Choroid plexus epithelial cell (primary cell): ENCODE measurements around the gene ACVR1B.

Experiments
- DNase-seq: peaks from one replicate; pipeline ENCODE4 v3.0.0-alpha.2; 2010; ENCODE audit warnings: low read depth
- H3K4me3 ChIP-seq: 2 replicates; pipeline ENCODE4 v1.5.1; 2011; ENCODE audit warnings: low read depth, mild to moderate bottlenecking, control low read depth, low read length, moderate library complexity
- TF ChIP-seq, protein P1 (sequence below): conservative IDR thresholded peaks from 2 replicates; pipeline ENCODE4 v1.5.1; 2011; ENCODE audit warnings: low read depth, mild to moderate bottlenecking, control low read depth, inconsistent platforms, low read length, moderate library complexity

The ACVR1B gene

DNA sequence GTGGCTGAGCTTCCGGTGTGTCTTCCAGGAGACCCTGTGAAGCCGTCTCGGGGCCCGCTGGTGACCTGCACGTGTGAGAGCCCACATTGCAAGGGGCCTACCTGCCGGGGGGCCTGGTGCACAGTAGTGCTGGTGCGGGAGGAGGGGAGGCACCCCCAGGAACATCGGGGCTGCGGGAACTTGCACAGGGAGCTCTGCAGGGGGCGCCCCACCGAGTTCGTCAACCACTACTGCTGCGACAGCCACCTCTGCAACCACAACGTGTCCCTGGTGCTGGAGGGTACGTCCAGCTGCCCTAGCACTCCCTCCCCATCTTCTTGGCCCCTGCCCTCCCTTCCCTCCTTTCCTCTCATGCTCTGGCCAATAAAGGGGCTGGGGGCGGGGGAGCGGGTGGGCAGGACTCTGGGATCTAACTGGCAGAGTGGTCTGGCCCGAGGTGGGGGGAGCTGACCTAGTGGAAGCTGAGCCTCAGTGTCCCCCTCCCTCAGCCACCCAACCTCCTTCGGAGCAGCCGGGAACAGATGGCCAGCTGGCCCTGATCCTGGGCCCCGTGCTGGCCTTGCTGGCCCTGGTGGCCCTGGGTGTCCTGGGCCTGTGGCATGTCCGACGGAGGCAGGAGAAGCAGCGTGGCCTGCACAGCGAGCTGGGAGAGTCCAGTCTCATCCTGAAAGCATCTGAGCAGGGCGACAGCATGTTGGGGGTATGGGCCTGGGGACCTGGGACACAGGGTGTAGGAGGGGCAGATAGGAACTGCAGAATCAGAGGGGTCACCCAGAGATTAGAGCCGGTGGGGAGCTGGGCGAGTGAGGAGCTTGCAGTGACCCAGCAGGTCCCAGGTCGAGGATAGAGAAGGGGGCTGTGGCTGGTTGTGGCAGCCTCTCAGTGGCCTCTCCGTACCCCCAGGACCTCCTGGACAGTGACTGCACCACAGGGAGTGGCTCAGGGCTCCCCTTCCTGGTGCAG lies 38.1 kb upstream of the ACVR1B start:
- no peak overlapping the region for H3K4me3 ChIP-seq
- no peak for DNase-seq
- TF ChIP-seq, protein P1, sequence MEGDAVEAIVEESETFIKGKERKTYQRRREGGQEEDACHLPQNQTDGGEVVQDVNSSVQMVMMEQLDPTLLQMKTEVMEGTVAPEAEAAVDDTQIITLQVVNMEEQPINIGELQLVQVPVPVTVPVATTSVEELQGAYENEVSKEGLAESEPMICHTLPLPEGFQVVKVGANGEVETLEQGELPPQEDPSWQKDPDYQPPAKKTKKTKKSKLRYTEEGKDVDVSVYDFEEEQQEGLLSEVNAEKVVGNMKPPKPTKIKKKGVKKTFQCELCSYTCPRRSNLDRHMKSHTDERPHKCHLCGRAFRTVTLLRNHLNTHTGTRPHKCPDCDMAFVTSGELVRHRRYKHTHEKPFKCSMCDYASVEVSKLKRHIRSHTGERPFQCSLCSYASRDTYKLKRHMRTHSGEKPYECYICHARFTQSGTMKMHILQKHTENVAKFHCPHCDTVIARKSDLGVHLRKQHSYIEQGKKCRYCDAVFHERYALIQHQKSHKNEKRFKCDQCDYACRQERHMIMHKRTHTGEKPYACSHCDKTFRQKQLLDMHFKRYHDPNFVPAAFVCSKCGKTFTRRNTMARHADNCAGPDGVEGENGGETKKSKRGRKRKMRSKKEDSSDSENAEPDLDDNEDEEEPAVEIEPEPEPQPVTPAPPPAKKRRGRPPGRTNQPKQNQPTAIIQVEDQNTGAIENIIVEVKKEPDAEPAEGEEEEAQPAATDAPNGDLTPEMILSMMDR: no peak

DNA sequence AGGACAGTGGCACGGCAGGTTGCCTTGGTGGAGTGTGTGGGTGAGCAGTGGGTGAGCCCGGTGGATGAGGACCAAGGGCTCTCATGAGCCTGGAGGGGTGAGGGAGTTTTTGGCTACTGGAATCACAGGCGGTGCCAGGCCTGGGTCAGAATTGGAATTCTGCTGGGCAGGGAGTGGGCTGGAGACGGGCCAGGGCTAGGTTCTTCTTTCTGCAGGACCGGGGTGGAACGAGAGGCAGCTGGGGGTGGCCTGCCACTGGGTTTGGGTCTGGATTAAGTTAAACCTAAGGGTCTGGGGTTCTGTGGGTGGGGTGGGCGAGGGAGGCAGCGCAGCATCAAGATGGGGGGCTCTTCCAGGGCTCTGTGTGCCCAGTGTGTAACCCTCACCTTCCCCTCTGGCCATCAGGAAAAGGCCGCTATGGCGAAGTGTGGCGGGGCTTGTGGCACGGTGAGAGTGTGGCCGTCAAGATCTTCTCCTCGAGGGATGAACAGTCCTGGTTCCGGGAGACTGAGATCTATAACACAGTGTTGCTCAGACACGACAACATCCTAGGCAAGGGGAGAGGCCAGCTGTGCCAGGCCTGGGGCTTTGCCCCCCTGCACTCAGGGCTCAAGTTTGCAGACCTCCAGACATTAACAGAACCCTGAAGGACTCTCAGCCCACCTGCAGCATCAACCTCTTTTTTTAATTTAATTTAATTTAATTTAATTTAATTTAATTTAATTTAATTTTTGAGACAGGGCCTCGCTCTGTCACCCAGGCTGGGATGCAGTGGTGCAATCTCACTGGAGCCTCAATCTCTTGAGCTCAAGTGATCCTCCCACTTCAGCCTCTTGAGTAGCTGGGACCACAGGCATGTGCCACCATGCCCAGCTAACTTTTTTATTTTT lies 37.2 kb upstream of the ACVR1B start:
- no peak overlapping the region for H3K4me3 ChIP-seq
- TF ChIP-seq, protein P1: no peak
- no peak for DNase-seq

DNA sequence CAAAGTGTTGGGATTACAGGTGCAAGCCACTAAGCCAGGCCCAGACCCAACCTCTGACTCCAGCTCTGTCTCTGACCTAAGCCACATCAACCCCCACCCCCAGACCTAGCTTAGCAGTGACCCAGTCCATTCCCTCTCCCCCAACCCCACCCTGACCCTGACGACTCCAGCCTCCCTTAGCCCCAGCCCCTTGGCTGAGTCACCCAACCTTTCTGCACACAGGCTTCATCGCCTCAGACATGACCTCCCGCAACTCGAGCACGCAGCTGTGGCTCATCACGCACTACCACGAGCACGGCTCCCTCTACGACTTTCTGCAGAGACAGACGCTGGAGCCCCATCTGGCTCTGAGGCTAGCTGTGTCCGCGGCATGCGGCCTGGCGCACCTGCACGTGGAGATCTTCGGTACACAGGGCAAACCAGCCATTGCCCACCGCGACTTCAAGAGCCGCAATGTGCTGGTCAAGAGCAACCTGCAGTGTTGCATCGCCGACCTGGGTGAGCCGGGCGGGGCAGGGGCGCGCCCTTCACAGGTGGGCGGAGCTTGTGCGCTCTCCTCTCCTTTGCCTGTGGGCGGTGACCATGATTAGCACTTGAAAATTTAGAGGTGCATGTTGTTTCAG lies 36.4 kb upstream of the ACVR1B start:
- H3K4me3 ChIP-seq: no peak overlapping the region
- TF ChIP-seq, protein P1: no peak
- DNase-seq: no peak

DNA sequence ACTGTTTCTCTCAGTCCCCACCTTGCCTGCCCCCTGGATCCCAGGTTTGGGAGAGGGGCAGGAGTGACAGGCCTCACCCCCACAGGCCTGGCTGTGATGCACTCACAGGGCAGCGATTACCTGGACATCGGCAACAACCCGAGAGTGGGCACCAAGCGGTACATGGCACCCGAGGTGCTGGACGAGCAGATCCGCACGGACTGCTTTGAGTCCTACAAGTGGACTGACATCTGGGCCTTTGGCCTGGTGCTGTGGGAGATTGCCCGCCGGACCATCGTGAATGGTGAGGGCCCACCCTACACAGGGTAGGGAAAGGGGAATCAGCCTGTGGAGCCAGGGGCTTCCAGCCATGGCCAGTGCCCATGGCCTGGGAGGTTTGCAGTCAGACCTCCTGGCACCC lies 35.5 kb upstream of the ACVR1B start:
- no peak overlapping the region for H3K4me3 ChIP-seq
- TF ChIP-seq, protein P1: no peak
- DNase-seq: no peak

DNA sequence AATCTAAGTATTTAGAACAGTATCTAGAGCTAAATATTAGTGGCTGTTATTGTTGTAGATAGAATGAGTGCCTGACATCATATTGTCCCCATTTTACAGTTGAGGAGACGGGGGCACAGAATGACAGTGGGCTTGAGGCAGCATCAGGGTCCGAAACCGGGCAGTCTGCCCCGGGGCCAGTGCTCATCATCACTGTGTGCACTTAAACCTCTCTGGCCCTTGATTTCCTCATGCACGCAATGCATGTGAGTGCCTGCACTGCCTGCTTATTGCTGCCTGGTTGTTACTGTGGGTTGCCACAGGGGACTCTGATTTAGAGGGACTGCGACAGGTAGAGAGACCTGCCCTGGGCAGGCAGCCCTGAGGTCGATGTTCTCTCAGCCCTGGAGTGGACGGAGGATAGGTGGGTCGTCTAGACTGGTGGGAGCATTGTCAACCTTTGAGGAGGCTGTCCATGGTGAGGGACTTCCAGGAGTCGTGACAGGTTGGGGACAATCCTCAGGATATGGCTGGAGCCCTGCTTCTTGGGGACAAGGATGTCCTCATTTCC lies 34.4 kb upstream of the ACVR1B start:
- H3K4me3 ChIP-seq: no peak overlapping the region
- TF ChIP-seq, protein P1: no peak
- no peak for DNase-seq

DNA sequence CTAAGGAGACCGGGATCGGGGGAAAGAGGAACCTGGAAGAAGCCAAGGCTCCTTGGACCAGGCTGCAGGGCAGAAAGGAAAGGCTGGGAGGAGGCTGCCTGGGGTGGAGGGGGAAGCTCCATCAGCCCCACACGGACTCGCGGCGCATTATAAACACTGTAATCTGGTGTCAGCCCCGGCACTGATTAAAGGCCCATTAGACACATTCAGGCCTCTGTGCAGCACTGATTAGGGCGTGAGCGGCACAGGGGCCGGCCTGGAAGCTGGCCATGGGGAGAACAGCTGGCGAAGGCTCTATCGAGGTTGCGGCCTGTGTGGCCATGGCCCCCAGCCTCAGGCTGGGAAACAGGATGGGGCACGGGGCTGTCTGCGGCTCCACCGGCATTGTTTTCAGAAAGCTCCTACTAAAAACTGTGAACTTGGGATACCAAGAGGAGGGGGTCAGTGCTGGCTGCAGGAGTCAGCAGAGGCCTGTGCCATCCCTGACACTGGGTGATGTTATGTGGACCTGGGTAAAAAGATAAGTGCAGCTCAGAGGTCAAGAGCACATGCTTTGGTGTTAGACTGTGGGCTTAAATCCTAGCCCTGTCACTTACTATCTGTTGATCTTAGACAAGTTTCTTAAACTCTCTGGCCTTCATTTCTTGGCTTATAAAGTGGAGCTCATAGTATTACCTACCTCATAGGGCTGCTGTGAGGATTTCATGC lies 33.6 kb upstream of the ACVR1B start:
- DNase-seq: no peak
- no peak overlapping the region for H3K4me3 ChIP-seq

More for the DNA sequence above, 33.6 kb upstream of the ACVR1B start:
- TF ChIP-seq, protein P1: no peak
